BJ (cell line): ENCODE results near the gene DBF4B. TPM values are rescaled to one million over a fixed set of nuclear protein-coding genes. Genes with fewer than 3 reads are reported as not detected.

Source experiments
- CTCF ChIA-PET: fragments of 350-600 bp; formaldehyde crosslinking; extraction: SDS; loops from one replicate; lab custom pipeline; 2021; ENCODE audit warnings: antibody characterized with exemption, inconsistent platforms; lab: Yijun Ruan, JAX
- POLR2A ChIA-PET: fragments of 300-600 bp; sonication (Branson Sonifier 250); formaldehyde crosslinking; extraction: SDS; loops from one replicate; lab custom pipeline; 2021; ENCODE audit warnings: antibody characterized with exemption; lab: Charles Lee
- DNase-seq: peaks from one replicate; pipeline ENCODE4 v3.0.0-alpha.2; 2011; ENCODE audit warnings: low read depth
- H3K27me3 ChIP-seq: 2 replicates; pipeline ENCODE4 v1.6.0; 2011; ENCODE audit warnings: low read length; ENCODE audit not compliant: control insufficient read depth, insufficient read depth
- H3K36me3 ChIP-seq: 2 replicates; pipeline ENCODE4 v1.5.1; 2011; ENCODE audit warnings: low read length; ENCODE audit not compliant: control insufficient read depth, insufficient read depth
- H3K4me3 ChIP-seq: 2 replicates; pipeline ENCODE4 v1.5.1; 2011; ENCODE audit warnings: low read depth, mild to moderate bottlenecking, control low read depth, low read length
- CTCF ChIP-seq: IDR thresholded peaks from 2 replicates; pipeline ENCODE4 v1.5.1; 2011; ENCODE audit warnings: low read depth, mild to moderate bottlenecking, control low read depth, inconsistent platforms, low read length, moderate library complexity; ENCODE audit not compliant: insufficient read depth
- polyA plus RNA-seq: library from polyadenylated mRNA; depleted of rRNA; stranded (reverse); fragments of >200 nt; gene quantifications from 2 replicates; pipeline ENCODE4 v1.2.3, GENCODE V29; 2011; rRNA removed
- small RNA-seq: library from RNA; depleted of rRNA; stranded (forward); fragments of <200 nt; gene quantifications from one replicate; pipeline ENCODE3, GENCODE V24; 2012; ENCODE audit warnings: low replicate concordance, low read depth; ENCODE audit not compliant: insufficient read length

The DBF4B gene
- polyA plus RNA-seq, 1 experiment = 9.9 TPM

GRCh38 chr17:44796731-44797130 is 88.3 kb downstream of the DBF4B start:
- H3K4me3 ChIP-seq = no peak overlapping the region
- TF ChIP-seq CTCF = no peak
- H3K27me3 ChIP-seq = no peaks in the 10 kb centered on the region
- no peaks in the 10 kb centered on the region; the same call in 1 of the 2 replicates for H3K36me3 ChIP-seq
- no peak for DNase-seq
- CTCF ChIA-PET = interaction anchor here (3.2 kb wide), 1 partner anchor 18 kb away, joined by 17 read pairs; no protein-coding TSS in a partner anchor
- POLR2A ChIA-PET = interaction anchor here (0.6 kb wide), 1 partner anchor 54 kb away, joined by 3 read pairs; no protein-coding TSS in a partner anchor

- POLR2A ChIA-PET = no interaction called here
- no peak for TF ChIP-seq CTCF
- no peaks in the 10 kb centered on the region for H3K27me3 ChIP-seq
- no peak overlapping the region for H3K4me3 ChIP-seq
- CTCF ChIA-PET = interaction anchor here (1.8 to 3.2 kb wide), 2 partner anchors 19 to 67 kb away, joined by 8 to 17 read pairs; no protein-coding TSS in a partner anchor
- no peaks in the 10 kb centered on the region; the same call in 1 of the 2 replicates for H3K36me3 ChIP-seq
- DNase-seq = no peak
These were observed 89.3 kb downstream of the DBF4B start for GRCh38 chr17:44797802-44798201.

GRCh38 chr17:44798356-44798755 is 89.9 kb downstream of the DBF4B start:
- ChIA-PET CTCF (interaction anchor here (0.7 to 3.2 kb wide), 3 partner anchors 19 to 80 kb away, joined by 3 to 17 read pairs (median 8); no protein-coding TSS in a partner anchor), POLR2A (no interaction called here)
- H3K36me3 ChIP-seq = no peaks in the 10 kb centered on the region; the same call in 1 of the 2 replicates
- H3K27me3 ChIP-seq = no peaks in the 10 kb centered on the region
- TF ChIP-seq CTCF = no peak
- no peak overlapping the region for H3K4me3 ChIP-seq
- no peak for DNase-seq

Small RNAs within 50 kb of the gene (small RNA-seq; reads per million reads assigned to genes)
- gene RN7SL819P = not detected

Other genes starting within 250 kb of the DBF4B start
- gene GPATCH8, start 205.3 kb upstream of the DBF4B start, polyA plus RNA-seq = 12.4 and 13.7 TPM in 2 replicates
- 57.1 and 93.1 TPM in 2 replicates for gene FZD2, start 151.2 kb upstream of the DBF4B start, polyA plus RNA-seq
- gene MEIOC, start 52.2 kb upstream of the DBF4B start, polyA plus RNA-seq = 0.26 TPM in 2 replicates
- gene CCDC43, start 18.9 kb upstream of the DBF4B start, polyA plus RNA-seq = 4.7 and 10.8 TPM in 2 replicates
- 0.31 TPM in 2 replicates for gene ADAM11, start 50.3 kb downstream of the DBF4B start, polyA plus RNA-seq
- gene GJC1, start 121.6 kb downstream of the DBF4B start, polyA plus RNA-seq = 26.5 and 32.2 TPM in 2 replicates
- gene HIGD1B, start 139.2 kb downstream of the DBF4B start, polyA plus RNA-seq = not detected in 2 replicates
- gene EFTUD2, start 190.8 kb downstream of the DBF4B start, polyA plus RNA-seq = 72.0 and 121 TPM in 2 replicates
- gene GFAP, start 206.8 kb downstream of the DBF4B start, polyA plus RNA-seq = 0.13 and 0.23 TPM in 2 replicates
- gene KIF18B, start 239.1 kb downstream of the DBF4B start, polyA plus RNA-seq = 5.5 and 10.6 TPM in 2 replicates